ENCODE data around the gene TMA7B.

TMA7B gene

GRCh38 chr22:39916496-39916895 is 43.7 kb upstream of the TMA7B start:
- no peak for DNase-seq (ENCODE audit: low read depth)
- no peak for TF ChIP-seq CTCF (IDR thresholded peaks at IDR 0.05; ENCODE audit: low read depth, low read length, missing control alignments)
- no peak overlapping the region for H3K4me3 ChIP-seq (ENCODE audit: low read depth, low read length)

GRCh38 chr22:39917197-39917643 is 43.0 kb upstream of the TMA7B start:
- no peak for TF ChIP-seq CTCF (IDR thresholded peaks at IDR 0.05; ENCODE audit: low read depth, low read length, missing control alignments)
- no peak for DNase-seq (ENCODE audit: low read depth)

GRCh38 chr22:39917776-39918495 is 42.3 kb upstream of the TMA7B start:
- TF ChIP-seq CTCF (IDR thresholded peaks at IDR 0.05; ENCODE audit: low read depth, low read length, missing control alignments): no peak
- no peak overlapping the region for H3K4me3 ChIP-seq (ENCODE audit: low read depth, low read length)
- DNase-seq (ENCODE audit: low read depth): no peak

More at GRCh38 chr22:39917197-39917643, 43.0 kb upstream of the TMA7B start:
- H3K4me3 ChIP-seq (ENCODE audit: low read depth, low read length): no peak overlapping the region

- no peak for DNase-seq (ENCODE audit: low read depth)
- H3K4me3 ChIP-seq (ENCODE audit: low read depth, low read length): no peak overlapping the region
- no peak for TF ChIP-seq CTCF (IDR thresholded peaks at IDR 0.05; ENCODE audit: low read depth, low read length, missing control alignments)
Measured at GRCh38 chr22:39920134-39920743, 40.0 kb upstream of the TMA7B start.

GRCh38 chr22:39923696-39924095 is 36.5 kb upstream of the TMA7B start:
- TF ChIP-seq CTCF (IDR thresholded peaks at IDR 0.05; ENCODE audit: low read depth, low read length, missing control alignments): no peak
- no peak overlapping the region for H3K4me3 ChIP-seq (ENCODE audit: low read depth, low read length)
- no peak for DNase-seq (ENCODE audit: low read depth)

- no peak for DNase-seq (ENCODE audit: low read depth)
- TF ChIP-seq CTCF (IDR thresholded peaks at IDR 0.05; ENCODE audit: low read depth, low read length, missing control alignments): no peak
- no peak overlapping the region for H3K4me3 ChIP-seq (ENCODE audit: low read depth, low read length)
Measured at GRCh38 chr22:39924286-39924685, 35.9 kb upstream of the TMA7B start.
